OCI-M2 (cell line): ENCODE data around the gene CHD5.
"Not testable (repeated sequence)": the region's sequence is repeated elsewhere in the genome, so short reads cannot be mapped to it uniquely, and the experiment has no call there.

Experiments
- DNase-seq: peaks from one replicate; lab custom pipeline; 2025; ENCODE audit not compliant: unreplicated experiment; lab: John Stamatoyannopoulos, UW

Gene CHD5

GRCh38 chr1:6180268-6180706 is at the start of gene CHD5:
TSS of gene CHD5 (minus strand) at chr1:6180321. CDS start at chr1:6180023, 298 bp downstream.
- no peak for DNase-seq

DNA sequence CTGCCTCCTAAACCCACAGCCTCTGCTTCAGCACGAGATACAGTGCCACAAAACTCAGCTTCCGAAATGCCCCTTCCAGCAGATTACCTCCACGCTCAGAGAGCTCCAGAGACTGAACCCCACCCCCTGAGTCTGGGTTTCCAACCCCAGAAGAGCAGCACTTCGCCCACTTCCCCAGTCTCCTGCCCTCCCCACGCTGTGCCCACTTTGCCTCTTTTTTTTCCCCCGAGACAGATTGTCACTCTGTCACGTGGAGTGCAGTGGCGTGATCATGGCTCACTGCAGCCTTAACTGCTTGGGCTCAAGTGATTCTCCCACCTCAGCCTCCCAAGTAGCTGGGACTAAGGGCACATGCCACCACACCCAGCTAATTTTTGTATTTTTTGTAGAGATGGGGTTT is 45.5 kb upstream of the CHD5 start:
- no peak for DNase-seq

DNA sequence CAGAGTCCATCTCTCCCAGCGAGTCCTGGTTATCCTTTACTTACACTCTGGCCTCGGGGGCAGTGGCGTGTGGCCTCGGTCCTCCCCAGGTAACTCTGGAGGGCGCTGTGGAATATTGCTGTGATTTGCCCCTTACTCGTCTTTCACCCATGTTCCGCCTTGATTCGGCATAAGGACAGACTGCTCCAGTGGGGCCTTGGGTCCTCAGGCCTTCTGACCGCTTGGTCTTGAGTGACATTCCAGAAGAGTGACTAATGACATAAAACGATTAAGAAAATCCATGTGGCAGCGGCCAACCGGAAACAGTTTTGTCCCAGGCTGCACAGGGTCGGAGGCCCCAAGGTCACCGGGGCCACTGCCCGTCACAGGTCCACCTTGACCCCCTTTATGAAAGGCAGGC is 44.6 kb upstream of the CHD5 start:
- no peak for DNase-seq

GRCh38 chr1:6223617-6224016 is 43.5 kb upstream of the CHD5 start:
- no peak for DNase-seq

- DNase-seq, result no peak
Observed at GRCh38 chr1:6222636-6223035, 42.5 kb upstream of the CHD5 start.

DNA sequence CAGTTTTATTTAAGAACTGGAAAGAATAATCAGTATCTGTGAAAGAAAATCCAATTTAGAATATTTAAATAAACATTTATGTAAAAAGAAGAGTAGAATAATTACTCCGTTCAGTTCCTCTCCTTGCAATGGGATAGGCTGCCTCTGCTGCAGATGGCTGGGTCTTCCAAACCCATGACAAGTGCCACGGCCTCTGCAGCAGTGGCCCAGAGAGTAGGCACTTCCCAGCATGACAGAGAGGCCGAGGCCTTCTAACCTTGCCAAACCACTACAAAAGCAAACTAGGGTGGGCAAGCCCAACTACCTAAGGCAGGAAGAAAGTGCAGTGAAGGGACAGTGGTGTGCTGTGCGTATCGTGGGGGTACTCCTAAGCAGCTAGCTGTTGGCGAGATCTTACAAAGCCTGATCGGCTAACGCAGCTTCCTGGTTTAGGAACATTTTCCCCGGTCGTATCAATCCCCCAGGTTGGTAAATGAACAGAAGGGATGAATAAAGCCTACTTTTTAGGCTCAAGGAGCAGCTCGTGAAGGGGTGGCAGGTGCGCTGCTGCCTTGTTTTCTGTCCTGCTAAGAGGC is 41.2 kb upstream of the CHD5 start:
- DNase-seq, result no peak

DNA sequence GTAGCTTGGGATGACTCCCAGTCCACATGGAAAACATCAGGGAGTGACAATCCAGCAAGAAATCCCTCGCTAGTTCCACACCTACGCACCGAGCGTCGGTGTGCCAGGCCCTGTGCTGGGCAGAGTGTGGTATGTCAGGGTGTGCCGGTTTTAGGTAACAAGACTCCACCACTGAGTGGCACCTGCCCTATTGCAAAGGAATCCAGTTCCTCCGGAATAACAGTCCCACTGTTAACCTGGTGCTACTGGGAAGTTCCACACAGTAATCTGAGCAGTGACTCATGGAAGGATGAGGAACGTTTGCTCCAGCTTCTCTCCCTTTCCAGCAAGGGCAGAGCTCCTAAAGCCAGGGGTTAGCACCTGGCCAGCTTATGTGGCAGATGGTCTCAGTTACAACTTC is 40.1 kb upstream of the CHD5 start:
- no peak for DNase-seq

GRCh38 chr1:6219641-6220040 is 39.5 kb upstream of the CHD5 start:
- not testable (repeated sequence) for DNase-seq

GRCh38 chr1:6218375-6219164 is 38.4 kb upstream of the CHD5 start:
- DNase-seq, result no peak

- no peak for DNase-seq
Observed at GRCh38 chr1:6212193-6212959, 32.3 kb upstream of the CHD5 start.

DNA sequence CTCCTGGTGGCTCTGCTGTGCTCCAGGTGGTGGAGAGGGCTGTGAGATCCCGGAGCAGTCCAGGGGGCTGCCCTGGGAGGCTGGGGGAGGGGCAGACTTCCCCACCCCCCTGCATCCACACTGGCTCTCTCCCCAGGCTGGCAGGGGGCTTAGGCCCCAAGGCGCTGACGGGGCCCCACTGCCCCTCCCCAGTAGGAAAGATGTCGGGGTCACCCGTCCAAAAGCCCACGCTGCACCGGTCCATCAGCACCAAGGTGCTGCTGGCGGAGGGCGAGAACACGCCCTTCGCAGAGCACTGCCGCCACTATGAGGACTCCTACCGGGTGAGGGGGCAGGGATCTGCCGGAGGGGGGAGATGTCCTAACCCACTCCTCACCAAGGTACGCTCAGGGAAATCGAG is 31.6 kb upstream of the CHD5 start:
- DNase-seq, result no peak

GRCh38 chr1:6210591-6211355 is 30.7 kb upstream of the CHD5 start:
- DNase-seq, result no peak

GRCh38 chr1:6209661-6210580 is 29.8 kb upstream of the CHD5 start:
- no peak for DNase-seq

- DNase-seq, result no peak
Observed at GRCh38 chr1:6208723-6209660, 28.9 kb upstream of the CHD5 start.

- no peak for DNase-seq
Observed at GRCh38 chr1:6207921-6208320, 27.8 kb upstream of the CHD5 start.

- DNase-seq, result no peak
Observed at GRCh38 chr1:6207075-6207885, 27.2 kb upstream of the CHD5 start.

- DNase-seq, result no peak
Observed at GRCh38 chr1:6206520-6206855, 26.4 kb upstream of the CHD5 start.

DNA sequence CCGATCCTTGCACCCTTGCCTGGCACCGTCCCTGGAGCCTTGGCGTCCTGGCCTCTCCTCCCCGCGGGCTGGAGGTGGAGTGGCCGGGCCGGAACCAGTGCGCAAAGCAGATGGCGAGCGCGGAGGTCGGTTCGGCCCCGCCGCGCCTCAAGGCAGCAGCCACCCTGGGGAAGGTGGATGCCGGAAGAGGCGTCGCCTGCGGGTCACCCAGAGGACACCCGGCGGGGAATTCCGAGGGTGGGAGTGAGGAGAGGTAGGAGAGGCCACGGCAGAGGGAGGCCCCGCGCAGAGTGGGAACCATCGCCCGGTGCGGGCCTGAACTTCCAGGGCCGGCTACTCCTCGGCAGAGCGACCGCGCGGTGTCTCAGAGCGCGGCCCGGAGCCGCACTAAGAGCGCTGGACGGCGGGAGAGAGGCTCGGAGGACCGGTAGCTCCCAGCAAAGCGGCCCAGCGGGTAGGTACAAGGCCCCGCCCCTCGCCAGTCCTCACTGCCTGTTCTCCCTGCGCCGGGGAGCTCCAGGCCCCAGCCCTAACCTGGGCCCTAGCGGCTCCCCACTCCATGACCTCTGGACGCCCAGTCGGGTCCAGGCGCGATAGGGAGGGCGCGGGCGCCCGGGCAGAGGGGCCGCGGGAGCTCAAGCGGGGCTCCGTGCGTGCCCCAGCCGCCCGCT is 25.9 kb upstream of the CHD5 start, which contains the start of gene RNF207:
Gene RNF207, plus strand, starts transcription at position 271 of the 671 bp plus-strand sequence. CDS start 417 bp downstream, outside the sequence.
- DNase-seq, result no peak
